OCI-LY3 (cell line): ENCODE data around the gene ZNF814.
"Not testable (repeated sequence)": the region's sequence is repeated elsewhere in the genome, so short reads cannot be mapped to it uniquely, and the experiment has no call there.

Source experiments
- H2AFZ ChIP-seq: fragments of 200-600, 300-600 bp; shearing (Covaris generic); 2 replicates; pipeline ENCODE4 v1.6.0; 2014; ENCODE audit warnings: antibody characterized with exemption, low read depth, low read length
- H3K27ac ChIP-seq: fragments of 200-600, 300-600 bp; sonication (generic); 2 replicates; pipeline ENCODE4 v1.5.1; 2014; ENCODE audit warnings: mild to moderate bottlenecking, low read length, moderate library complexity, mixed read lengths
- H3K27me3 ChIP-seq: fragments of 200-600, 300-600 bp; sonication (generic); 2 replicates; pipeline ENCODE4 v1.6.1; 2014; ENCODE audit warnings: low read depth, low read length, mixed read lengths
- H3K36me3 ChIP-seq: fragments of 200-600, 300-600 bp; sonication (generic); replicated peaks from 2 replicates; pipeline ENCODE3; 2014; ENCODE audit warnings: low read depth, low read length, mixed read lengths
- H3K4me1 ChIP-seq: fragments of 300-600, 200-600 bp; sonication (generic); 2 replicates; pipeline ENCODE4 v1.6.1; 2014; ENCODE audit warnings: low read length, mixed read lengths
- H3K4me2 ChIP-seq: fragments of 200-600, 300-600 bp; sonication (generic); 2 replicates; pipeline ENCODE4 v1.6.1; 2014; ENCODE audit warnings: low read length, mixed read lengths
- H3K4me3 ChIP-seq: fragments of 300-600, 200-600 bp; sonication (generic); 2 replicates; pipeline ENCODE4 v1.5.1; 2014; ENCODE audit warnings: antibody characterized with exemption, mild to moderate bottlenecking, low read length, moderate library complexity
- H3K79me2 ChIP-seq: fragments of 300-600, 200-600 bp; shearing (Covaris generic); 2 replicates; pipeline ENCODE4 v1.6.1; 2014; ENCODE audit warnings: mild to moderate bottlenecking, low read length, mixed read lengths
- H3K9ac ChIP-seq: fragments of 300-600, 200-600 bp; shearing (Covaris generic); 2 replicates; pipeline ENCODE4 v1.6.0; 2014; ENCODE audit warnings: mild to moderate bottlenecking, low read length, moderate library complexity
- H3K9me3 ChIP-seq: fragments of 200-600, 300-600 bp; shearing (Covaris generic); 2 replicates; pipeline ENCODE4 v1.6.1; 2014; ENCODE audit warnings: low read length, mixed read lengths; ENCODE audit not compliant: insufficient read depth
- H4K20me1 ChIP-seq: fragments of 200-600, 300-600 bp; sonication (generic); 2 replicates; pipeline ENCODE4 v1.6.1; 2016; ENCODE audit warnings: low read length, mixed read lengths; ENCODE audit not compliant: insufficient read depth
- EZH2phosphoT487 ChIP-seq: fragments of 200-600 bp; shearing (Covaris generic); IDR thresholded peaks from 2 replicates; pipeline ENCODE4 v1.6.1; 2018; ENCODE audit warnings: antibody characterized with exemption, mixed run types, low read depth
- TF ChIP-seq, protein P1 (sequence below): fragments of 200-600, 300-600 bp; sonication (generic); IDR thresholded peaks from 2 replicates; pipeline ENCODE4 v1.5.1; 2014; ENCODE audit warnings: antibody characterized with exemption, low read length, low read depth

The ZNF814 gene

DNA sequence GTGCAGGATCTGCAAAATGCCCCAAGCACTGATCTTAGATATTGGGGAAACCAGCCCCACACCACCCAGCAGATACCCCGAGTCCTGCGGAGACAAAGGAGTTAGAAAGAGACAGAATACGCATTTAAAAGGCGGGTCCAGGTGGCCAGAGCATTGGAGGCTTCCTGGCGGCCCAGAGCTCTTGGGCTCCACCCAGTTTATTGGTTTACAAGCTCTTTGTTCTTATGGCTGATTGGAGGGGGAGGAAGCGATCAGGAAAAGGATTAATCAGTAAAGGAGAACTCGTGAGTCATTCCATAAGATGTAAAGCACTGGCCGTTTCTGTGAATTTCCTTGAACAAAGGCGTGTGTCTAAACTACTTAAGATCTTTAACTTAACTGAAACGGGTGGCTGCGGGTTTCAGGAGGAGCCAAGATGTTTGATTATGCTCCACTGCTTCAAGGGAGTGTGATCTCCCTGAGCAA lies 38.3 kb downstream of the ZNF814 start:
- no peak for TF ChIP-seq EZH2phosphoT487
- TF ChIP-seq, protein P1, sequence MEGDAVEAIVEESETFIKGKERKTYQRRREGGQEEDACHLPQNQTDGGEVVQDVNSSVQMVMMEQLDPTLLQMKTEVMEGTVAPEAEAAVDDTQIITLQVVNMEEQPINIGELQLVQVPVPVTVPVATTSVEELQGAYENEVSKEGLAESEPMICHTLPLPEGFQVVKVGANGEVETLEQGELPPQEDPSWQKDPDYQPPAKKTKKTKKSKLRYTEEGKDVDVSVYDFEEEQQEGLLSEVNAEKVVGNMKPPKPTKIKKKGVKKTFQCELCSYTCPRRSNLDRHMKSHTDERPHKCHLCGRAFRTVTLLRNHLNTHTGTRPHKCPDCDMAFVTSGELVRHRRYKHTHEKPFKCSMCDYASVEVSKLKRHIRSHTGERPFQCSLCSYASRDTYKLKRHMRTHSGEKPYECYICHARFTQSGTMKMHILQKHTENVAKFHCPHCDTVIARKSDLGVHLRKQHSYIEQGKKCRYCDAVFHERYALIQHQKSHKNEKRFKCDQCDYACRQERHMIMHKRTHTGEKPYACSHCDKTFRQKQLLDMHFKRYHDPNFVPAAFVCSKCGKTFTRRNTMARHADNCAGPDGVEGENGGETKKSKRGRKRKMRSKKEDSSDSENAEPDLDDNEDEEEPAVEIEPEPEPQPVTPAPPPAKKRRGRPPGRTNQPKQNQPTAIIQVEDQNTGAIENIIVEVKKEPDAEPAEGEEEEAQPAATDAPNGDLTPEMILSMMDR: no peak
- Histone ChIP-seq H3K4me2 (peak overlapping the region; percentile 89), H3K9me3 (no peaks in the 10 kb centered on the region), H3K79me2 (peaks cover 65% of the 10 kb centered on the region), H4K20me1 (peaks cover 23% of the 10 kb centered on the region), H3K4me1 (peaks cover 13% of the 10 kb centered on the region), H2AFZ (no peak overlapping the region), H3K27me3 (no peaks in the 10 kb centered on the region), H3K27ac (peak overlapping the region; percentile 75), H3K36me3 (peaks cover 11% of the 10 kb centered on the region), H3K4me3 (peak overlapping the region; percentile 91), H3K9ac (peak overlapping the region; percentile 92)

DNA sequence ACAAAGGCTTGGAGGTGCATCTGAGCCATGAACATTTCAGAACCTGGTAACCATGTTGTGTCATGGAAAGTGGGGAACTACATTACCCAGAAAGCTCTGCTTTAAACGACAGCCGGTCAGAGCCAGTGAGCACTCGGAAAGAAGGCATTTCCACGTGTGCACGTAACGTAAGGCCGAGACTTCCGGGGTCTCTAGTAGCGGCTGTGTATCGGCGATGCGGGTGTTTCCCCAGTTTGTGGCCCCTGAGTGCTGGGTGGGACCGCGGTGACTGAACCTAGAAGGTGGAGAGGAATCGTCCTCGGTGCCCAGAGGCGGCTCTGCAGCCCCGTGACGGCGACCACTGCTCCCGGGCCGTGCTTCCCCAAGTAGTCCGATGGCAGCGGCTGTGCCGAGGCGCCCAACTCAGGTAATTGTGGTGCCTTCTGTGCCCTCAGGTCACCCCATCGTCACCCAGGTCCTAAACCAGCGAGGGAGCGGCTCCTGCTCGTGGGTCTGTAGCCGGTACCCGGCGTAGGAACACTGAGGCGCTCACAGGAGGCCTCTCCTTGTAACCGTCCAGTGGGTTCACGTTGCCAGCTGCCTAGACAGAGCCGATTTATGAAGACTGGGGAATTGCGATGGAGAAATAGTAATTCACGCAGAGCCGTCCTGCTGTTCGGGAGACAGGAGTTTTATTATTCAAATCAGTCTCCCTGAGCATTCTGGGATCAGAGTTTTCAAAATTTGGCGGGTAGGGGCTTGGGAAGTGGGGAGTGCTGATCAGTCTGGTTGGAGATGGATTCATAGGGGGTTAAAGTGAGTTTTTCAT lies 39.0 kb downstream of the ZNF814 start, which contains the start of gene ZNF587:
ZNF587 (plus strand) TSS at position 194 of the 808 bp plus-strand sequence; CDS start at position 374, 180 bp downstream.
- H3K27ac ChIP-seq: peak within 1 kb of the TSS; percentile 75
- peaks cover 13% of the 10 kb centered on the region for H3K4me1 ChIP-seq
- peaks cover 30% of the 10 kb centered on the region for H4K20me1 ChIP-seq
- not testable (repeated sequence) for H3K9me3 ChIP-seq, H2AFZ ChIP-seq, H3K27me3 ChIP-seq
- peaks cover 66% of the 10 kb centered on the region for H3K79me2 ChIP-seq
- peak within 1 kb of the TSS; percentile 89 for H3K4me2 ChIP-seq
- H3K9ac ChIP-seq: peak within 1 kb of the TSS; percentile 92
- peaks cover 15% of the 10 kb centered on the region for H3K36me3 ChIP-seq
- peak within 1 kb of the TSS; percentile 91 for H3K4me3 ChIP-seq

DNA sequence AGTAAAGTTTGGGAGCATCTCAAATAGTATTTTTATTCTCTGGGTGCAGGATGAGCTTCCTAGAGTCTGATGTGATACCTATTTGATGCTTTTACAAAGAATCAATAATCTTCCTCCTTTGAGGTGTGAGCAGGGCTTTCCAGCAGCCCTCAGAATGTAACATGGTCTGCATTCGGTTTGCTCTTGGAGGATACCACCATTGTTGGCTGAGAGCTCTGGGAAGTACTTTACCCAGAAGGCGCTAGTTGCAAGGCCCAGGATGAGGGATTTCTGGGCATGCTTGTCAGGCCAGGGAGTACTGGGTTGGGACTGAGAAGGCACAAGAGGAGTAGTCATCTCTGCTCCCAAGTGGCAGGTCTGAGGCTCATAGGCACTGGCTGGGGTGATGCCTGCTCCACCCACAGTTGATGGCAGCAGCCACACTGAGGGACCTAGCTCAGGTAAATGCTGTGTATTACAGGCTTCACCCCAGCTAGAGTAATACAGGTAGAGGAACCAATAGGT lies 39.6 kb downstream of the ZNF814 start:
- H3K9me3 ChIP-seq, H3K27ac ChIP-seq, H3K27me3 ChIP-seq, H3K9ac ChIP-seq, H2AFZ ChIP-seq: not testable (repeated sequence)
- Histone ChIP-seq H3K4me3 (peak overlapping the region; percentile 91), H3K79me2 (peaks cover 73% of the 10 kb centered on the region), H4K20me1 (peaks cover 30% of the 10 kb centered on the region), H3K4me2 (peak overlapping the region; percentile 47), H3K4me1 (peaks cover 13% of the 10 kb centered on the region), H3K36me3 (peaks cover 21% of the 10 kb centered on the region)

DNA sequence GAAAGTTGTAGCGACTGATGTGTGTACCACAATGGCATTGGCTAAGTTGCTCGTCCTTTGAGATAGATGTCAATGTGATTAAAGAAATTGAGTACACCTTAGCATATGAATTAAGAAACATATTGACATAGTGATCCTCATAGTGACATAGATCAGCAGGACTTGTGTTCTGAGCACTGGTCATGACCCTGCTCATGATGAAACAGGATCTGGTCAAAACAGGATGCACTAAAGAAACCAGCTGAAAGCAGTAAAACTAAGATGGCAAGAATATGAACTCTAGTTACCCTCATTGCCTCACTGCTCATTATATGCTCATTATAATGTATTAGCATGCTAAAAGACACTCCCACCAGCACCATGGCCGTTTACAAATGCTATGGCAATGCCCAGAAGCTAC lies 41.7 kb downstream of the ZNF814 start:
- H3K4me3 ChIP-seq, H3K27me3 ChIP-seq, H3K9me3 ChIP-seq, H3K4me2 ChIP-seq, H2AFZ ChIP-seq, H3K9ac ChIP-seq, H3K27ac ChIP-seq: not testable (repeated sequence)
- H4K20me1 ChIP-seq: peaks cover 34% of the 10 kb centered on the region
- peaks cover 74% of the 10 kb centered on the region for H3K79me2 ChIP-seq
- H3K4me1 ChIP-seq: peaks cover 13% of the 10 kb centered on the region
- H3K36me3 ChIP-seq: peaks cover 25% of the 10 kb centered on the region

DNA sequence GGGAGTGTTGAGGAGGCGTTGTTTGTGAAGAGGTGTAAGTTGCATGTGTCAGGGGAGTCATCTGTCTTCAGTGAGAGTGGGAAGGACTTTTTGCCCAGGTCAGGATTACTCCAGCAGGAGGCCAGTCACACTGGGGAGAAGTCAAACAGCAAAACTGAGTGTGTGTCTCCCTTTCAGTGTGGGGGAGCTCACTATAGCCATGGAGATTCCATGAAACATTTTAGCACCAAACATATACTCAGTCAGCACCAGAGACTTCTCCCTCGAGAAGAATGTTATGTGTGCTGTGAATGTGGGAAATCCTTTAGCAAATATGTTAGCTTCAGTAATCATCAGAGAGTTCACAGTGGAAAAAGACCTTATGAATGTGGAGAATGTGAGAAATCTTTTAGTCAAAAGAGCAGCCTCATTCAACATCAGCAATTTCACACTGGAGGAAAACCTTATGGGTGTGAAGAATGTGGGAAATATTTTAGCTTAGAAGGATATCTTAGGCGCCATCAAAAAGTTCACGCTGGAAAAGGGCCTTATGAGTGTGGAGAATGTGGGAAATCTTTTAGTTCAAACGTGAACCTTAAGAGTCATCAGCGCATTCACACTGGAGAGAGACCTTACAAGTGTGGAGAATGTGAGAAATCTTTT lies 47.6 kb downstream of the ZNF814 start:
- peaks cover 96% of the 10 kb centered on the region for H3K79me2 ChIP-seq

DNA sequence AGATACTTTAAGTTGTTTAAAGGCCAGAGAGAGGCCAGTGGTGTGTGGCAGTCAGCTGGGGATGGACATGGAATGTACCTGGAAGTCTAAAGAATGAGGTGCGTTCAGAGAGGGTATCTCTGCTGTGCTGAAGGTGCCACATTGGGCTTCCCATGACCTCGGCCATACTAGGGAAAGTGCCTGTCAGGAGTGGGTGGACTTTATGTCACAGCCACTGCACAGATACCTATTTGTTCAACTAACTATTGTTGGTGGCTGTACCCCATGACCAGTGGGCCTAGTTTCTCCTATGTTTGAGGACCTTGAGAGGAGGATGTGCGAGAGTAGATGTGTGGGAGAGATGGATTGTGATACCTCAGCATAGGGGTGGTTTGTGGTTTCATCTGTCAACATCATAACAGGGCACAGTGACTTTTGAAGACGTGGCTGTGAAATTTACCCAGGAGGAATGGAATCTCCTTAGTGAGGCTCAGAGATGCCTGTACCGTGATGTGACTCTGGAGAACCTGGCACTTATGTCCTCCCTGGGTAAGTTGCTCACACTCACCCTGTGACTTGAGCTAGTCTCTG lies 50.1 kb downstream of the ZNF814 start:
- not testable (repeated sequence) for H3K4me1 ChIP-seq, H3K4me2 ChIP-seq, H3K27me3 ChIP-seq, H3K9me3 ChIP-seq, H3K4me3 ChIP-seq, H3K9ac ChIP-seq, H3K27ac ChIP-seq, H2AFZ ChIP-seq
- Histone ChIP-seq H3K79me2 (peaks cover 87% of the 10 kb centered on the region), H3K36me3 (peaks cover 14% of the 10 kb centered on the region), H4K20me1 (peaks cover 27% of the 10 kb centered on the region)

More for the DNA sequence above, 47.6 kb downstream of the ZNF814 start:
- Histone ChIP-seq H3K27ac (no peak overlapping the region), H3K4me1 (no peaks in the 10 kb centered on the region), H4K20me1 (peaks cover 35% of the 10 kb centered on the region), H3K9me3 (no peaks in the 10 kb centered on the region), H3K4me2 (no peak overlapping the region), H3K4me3 (no peak overlapping the region), H2AFZ (no peak overlapping the region), H3K27me3 (no peaks in the 10 kb centered on the region), H3K36me3 (peaks cover 29% of the 10 kb centered on the region), H3K9ac (no peak overlapping the region)
- TF ChIP-seq EZH2phosphoT487: no peak
- TF ChIP-seq, protein P1: no peak

DNA sequence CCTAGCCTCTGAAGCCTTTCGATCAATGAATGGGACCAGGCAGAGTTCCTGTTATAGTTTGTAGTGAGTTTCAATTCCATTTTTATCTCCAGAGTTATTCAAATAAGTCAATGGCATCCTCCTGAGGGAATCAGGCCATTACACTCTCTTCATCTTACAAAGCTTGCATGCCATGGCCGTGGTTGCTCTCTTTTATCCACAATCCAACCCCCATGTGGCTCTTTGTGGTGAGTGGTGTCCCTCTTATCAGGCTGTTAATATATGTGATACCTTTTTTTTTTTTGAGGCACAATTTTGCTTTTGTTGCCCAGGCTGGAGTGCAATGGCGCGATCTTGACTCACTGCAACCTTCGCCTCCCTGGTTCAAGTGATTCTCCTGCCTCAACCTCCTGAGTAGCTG lies 51.8 kb downstream of the ZNF814 start:
- H3K4me3 ChIP-seq, H3K9me3 ChIP-seq, H3K27ac ChIP-seq, H3K4me1 ChIP-seq, H3K27me3 ChIP-seq, H3K36me3 ChIP-seq, H3K4me2 ChIP-seq, H3K9ac ChIP-seq, H2AFZ ChIP-seq: not testable (repeated sequence)
- peaks cover 18% of the 10 kb centered on the region for H4K20me1 ChIP-seq
- peaks cover 84% of the 10 kb centered on the region for H3K79me2 ChIP-seq
